ENCODE results near the gene NUBP2. TPM values are rescaled to one million over a fixed set of nuclear protein-coding genes. Genes with fewer than 3 reads are reported as not detected.

Gene NUBP2
- total RNA-seq, 1 experiment from 2014 or later = 69.4 TPM

DNA sequence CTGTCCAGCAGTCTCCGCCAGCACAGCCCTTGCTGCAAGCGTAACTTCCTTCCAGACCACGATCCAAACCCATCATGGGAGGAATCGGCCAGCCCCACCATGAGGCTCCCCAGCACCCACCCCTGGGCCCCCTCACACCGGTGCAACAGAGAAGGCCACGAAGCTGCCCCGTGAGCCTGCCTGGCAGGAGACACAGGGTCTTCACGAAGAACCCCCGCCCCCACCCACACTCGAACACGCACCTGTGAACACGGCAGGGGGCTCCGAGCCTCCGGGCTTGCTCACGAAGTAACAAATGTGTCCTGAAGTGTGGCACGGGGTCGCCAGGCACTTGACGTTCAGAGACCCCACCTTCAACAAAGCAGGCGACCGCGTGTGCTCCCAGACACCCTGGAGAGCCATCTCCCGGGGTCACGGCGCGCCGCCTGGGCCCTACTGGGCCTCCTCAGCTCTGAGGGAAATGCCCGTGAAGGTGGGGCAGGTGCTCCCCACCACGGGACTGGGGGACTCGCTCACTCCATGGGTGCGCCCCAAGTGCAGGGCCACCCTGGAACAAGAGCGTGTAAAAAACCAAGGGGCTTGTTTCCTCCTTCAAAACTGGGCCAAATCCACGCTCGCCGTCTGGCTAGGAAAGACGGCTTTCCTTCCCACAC is 36.2 kb downstream of the NUBP2 start:
- no peak overlapping the region for H3K23ac ChIP-seq (ENCODE audit: insufficient read length, low read depth, low read length)
- no peak overlapping the region for H3T11ph ChIP-seq (ENCODE audit: low read length)
- no peaks in the 10 kb centered on the region for H3K23me2 ChIP-seq (ENCODE audit: insufficient read length, low read depth, low read length, poor library complexity, severe bottlenecking)
- no peaks in the 10 kb centered on the region for H4K20me1 ChIP-seq (ENCODE audit: control insufficient read depth, insufficient read depth, insufficient read length)
- Mint-ChIP-seq H3K4me3 (no peak overlapping the region), H3K27me3 (ENCODE audit: low read depth) (peaks cover 1% of the 10 kb centered on the region), H3K27ac (peak overlapping the region in 1 of 3 experiments; percentile 86; a peak in 2 of 7 replicates), H3K36me3 (ENCODE audit: insufficient read depth in 1 of 3, low read depth in 3 of 3) (peaks cover 4 to 17% (median 13%) of the 10 kb centered on the region in 3 experiments), H3K4me1 (no peaks in the 10 kb centered on the region), H3K9me3 (no peaks in the 10 kb centered on the region)
- WGBS (ENCODE audit: extremely low coverage, insufficient read length, low lambda C conversion rate) = no CpG with 5 or more reads among the region's 35 CpGs
- no peaks in the 10 kb centered on the region for H3K9me3 ChIP-seq (ENCODE audit: control insufficient read depth, low read depth, low read length)
- no peak overlapping the region for H3K14ac ChIP-seq (ENCODE audit: insufficient read depth, low read length)
- no peak overlapping the region for H3K4me2 ChIP-seq (ENCODE audit: insufficient read depth, insufficient read length, low read length)
- H3K79me1 ChIP-seq (ENCODE audit: insufficient read depth, low read depth, low read length, poor library complexity, severe bottlenecking) = no peaks in the 10 kb centered on the region
- TF ChIP-seq, protein P1, sequence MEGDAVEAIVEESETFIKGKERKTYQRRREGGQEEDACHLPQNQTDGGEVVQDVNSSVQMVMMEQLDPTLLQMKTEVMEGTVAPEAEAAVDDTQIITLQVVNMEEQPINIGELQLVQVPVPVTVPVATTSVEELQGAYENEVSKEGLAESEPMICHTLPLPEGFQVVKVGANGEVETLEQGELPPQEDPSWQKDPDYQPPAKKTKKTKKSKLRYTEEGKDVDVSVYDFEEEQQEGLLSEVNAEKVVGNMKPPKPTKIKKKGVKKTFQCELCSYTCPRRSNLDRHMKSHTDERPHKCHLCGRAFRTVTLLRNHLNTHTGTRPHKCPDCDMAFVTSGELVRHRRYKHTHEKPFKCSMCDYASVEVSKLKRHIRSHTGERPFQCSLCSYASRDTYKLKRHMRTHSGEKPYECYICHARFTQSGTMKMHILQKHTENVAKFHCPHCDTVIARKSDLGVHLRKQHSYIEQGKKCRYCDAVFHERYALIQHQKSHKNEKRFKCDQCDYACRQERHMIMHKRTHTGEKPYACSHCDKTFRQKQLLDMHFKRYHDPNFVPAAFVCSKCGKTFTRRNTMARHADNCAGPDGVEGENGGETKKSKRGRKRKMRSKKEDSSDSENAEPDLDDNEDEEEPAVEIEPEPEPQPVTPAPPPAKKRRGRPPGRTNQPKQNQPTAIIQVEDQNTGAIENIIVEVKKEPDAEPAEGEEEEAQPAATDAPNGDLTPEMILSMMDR (conservative IDR thresholded peaks at IDR 0.05) = no peak
- no peak overlapping the region for H2BK20ac ChIP-seq (ENCODE audit: low read depth, low read length, poor library complexity, severe bottlenecking)
- DNase-seq = no peak
- H3K27ac ChIP-seq (ENCODE audit: insufficient read length, low read depth, low read length) = no peak overlapping the region
- H2BK120ac ChIP-seq (ENCODE audit: low read depth, low read length, poor library complexity, severe bottlenecking) = no peak overlapping the region
- no peak overlapping the region for H2AK5ac ChIP-seq (ENCODE audit: insufficient read length, low read length)
- H2BK15ac ChIP-seq (ENCODE audit: low read depth, low read length) = no peak overlapping the region
- H3K18ac ChIP-seq (ENCODE audit: insufficient read length, low read depth, low read length) = no peak overlapping the region
- no peak overlapping the region for H2AFZ ChIP-seq (ENCODE audit: low read length)
- H4K5ac ChIP-seq (ENCODE audit: insufficient read length, low read depth, low read length) = no peak overlapping the region
- H4K8ac ChIP-seq (replicated peaks; ENCODE audit: insufficient read length, low read depth, low read length) = no peak overlapping the region
- H3K27me3 ChIP-seq (ENCODE audit: insufficient read depth, low read length) = no peaks in the 10 kb centered on the region
- no peak overlapping the region for H2BK12ac ChIP-seq (ENCODE audit: insufficient read length, low read depth, low read length)
- no peak overlapping the region for H4K91ac ChIP-seq (ENCODE audit: insufficient read length, low read depth, low read length)
- no peak overlapping the region for H3K9ac ChIP-seq (ENCODE audit: extremely low read depth, insufficient read length, low read length)
- H3K4me1 ChIP-seq (ENCODE audit: insufficient read depth, low read length) = no peaks in the 10 kb centered on the region
- H2BK5ac ChIP-seq (ENCODE audit: insufficient read length, low read length) = no peak overlapping the region
- H3K4ac ChIP-seq (ENCODE audit: low read depth, low read length) = no peak overlapping the region
- no peak overlapping the region for H3K56ac ChIP-seq (ENCODE audit: insufficient read length, low read depth, low read length)
- H3K79me2 ChIP-seq (ENCODE audit: insufficient read depth, low read length) = no peaks in the 10 kb centered on the region

Data from H9 (cell line).